Tibial nerve (tissue), 4 donors: ENCODE results near the gene DUS2. TPM values are rescaled to one million over a fixed set of nuclear protein-coding genes. Genes with fewer than 3 reads are reported as not detected.

Source experiments
- DNase-seq, 2 donors: peaks; one replicate each; pipeline ENCODE4 v3.0.0-alpha.2; 2019; ENCODE audit warnings: low spot score in 2 of 2
- H3K27ac ChIP-seq, 4 donors: fragments of 200-600 bp; sonication (generic) in 3 of 4; one replicate each; pipeline ENCODE4 v1.5.1; 2017 to 2019; ENCODE audit warnings: mild to moderate bottlenecking in 1 of 4
- H3K27me3 ChIP-seq, 2 donors: fragments of 200-600 bp; sonication (generic) in 1 of 2; one replicate each; pipeline versions ENCODE4 v1.5.1 to v1.6.0; 2017 to 2019
- H3K36me3 ChIP-seq, 3 donors: fragments of 200-600 bp; sonication (generic); one replicate each; pipeline ENCODE4 v1.5.1; 2018 to 2019
- H3K4me1 ChIP-seq, 4 donors: fragments of 200-600 bp; sonication (generic) in 3 of 4; one replicate each; pipeline ENCODE4 v1.5.1; 2017 to 2019
- H3K4me3 ChIP-seq, 4 donors: fragments of 200-600 bp; sonication (generic) in 3 of 4; one replicate each; pipeline ENCODE4 v1.5.1; 2017 to 2019; ENCODE audit warnings: mild to moderate bottlenecking in 1 of 4, moderate library complexity in 1 of 4
- H3K9me3 ChIP-seq, 4 donors: fragments of 200-600 bp; sonication (generic) in 3 of 4; one replicate each; pipeline ENCODE4 v1.5.1; 2017 to 2019
- CTCF ChIP-seq, 5 experiments: fragments of 200-600 bp in 3 of 5; fragments of 450-650 bp in 2 of 5; sonication (generic) in 3 of 5; IDR thresholded peaks; one replicate each; pipeline ENCODE4 v1.5.1; 2016 to 2019; ENCODE audit warnings: antibody characterized with exemption in 5 of 5, mild to moderate bottlenecking in 3 of 5, moderate library complexity in 2 of 5
- EP300 ChIP-seq, 2 donors: sonication (generic); formaldehyde crosslinking; IDR thresholded peaks; one replicate each; pipeline ENCODE4 v1.6.1; 2017; ENCODE audit warnings: antibody characterized with exemption in 2 of 2, mild to moderate bottlenecking in 1 of 2
- POLR2A ChIP-seq, 2 donors: fragments of 450-650 bp; IDR thresholded peaks; one replicate each; pipeline ENCODE4 v1.6.1; 2017; ENCODE audit warnings: antibody characterized with exemption in 2 of 2, mild to moderate bottlenecking in 2 of 2, moderate library complexity in 2 of 2
- WGBS, 2 donors: methylation state at CpG; one replicate each; pipeline ENCODE4 v1.1.5; 2018; 5-methylcytosine and 5-hydroxymethylcytosine counted together
- total RNA-seq, 4 donors: library from RNA; depleted of rRNA; stranded (reverse); fragments of >200 nt; gene quantifications; one replicate each; pipeline ENCODE4 v1.1.0, GENCODE V29; 2016

DUS2 gene
- total RNA-seq, 4 donors from 2014 or later = 4.7 to 31.2 (median 15.4) TPM

- no peak for DNase-seq
- no peak overlapping the region for H3K4me3 ChIP-seq
- peaks cover 0 to 48% (median 22%) of the 10 kb centered on the region in 4 donors for H3K4me1 ChIP-seq
- peaks cover 0 to 70% (median 0%) of the 10 kb centered on the region in 3 donors for H3K36me3 ChIP-seq
- TF ChIP-seq CTCF (IDR thresholded peaks at IDR 0.05) (no peak), EP300 (IDR thresholded peaks at IDR 0.05) (no peak), POLR2A (IDR thresholded peaks at IDR 0.05) (no peak)
- H3K27ac ChIP-seq = no peak overlapping the region
- no peaks in the 10 kb centered on the region for H3K27me3 ChIP-seq
- H3K9me3 ChIP-seq = no peaks in the 10 kb centered on the region
- WGBS, 2 donors = 85 to 93% methylated on average over 14 of the region's 14 CpGs
Measured at GRCh38 chr16:68070806-68071517, 47.9 kb downstream of the DUS2 start.

GRCh38 chr16:68071518-68071901, 48.4 kb downstream of the DUS2 start:
- WGBS, 2 donors = 91 to 92% methylated on average over 1 of the region's 1 CpG
- no peak for DNase-seq
- H3K36me3 ChIP-seq = peaks cover 0 to 70% (median 0%) of the 10 kb centered on the region in 3 donors

GRCh38 chr16:68072038-68072695, 49.1 kb downstream of the DUS2 start:
- Histone ChIP-seq H3K9me3 (no peaks in the 10 kb centered on the region), H3K4me3 (no peak overlapping the region), H3K27ac (peak overlapping the region in 3 of 4 donors; percentile 15 to 68 (median 53)), H3K27me3 (no peaks in the 10 kb centered on the region), H3K36me3 (peaks cover 0 to 74% (median 0%) of the 10 kb centered on the region in 3 donors), H3K4me1 (peaks cover 0 to 41% (median 19%) of the 10 kb centered on the region in 4 donors)
- TF ChIP-seq POLR2A (IDR thresholded peaks at IDR 0.05) (no peak), CTCF (IDR thresholded peaks at IDR 0.05) (peak in 1 of 5 experiments; percentile 6), EP300 (IDR thresholded peaks at IDR 0.05) (no peak)
- 69 to 75% methylated on average over 8 to 9 of the region's 9 CpGs for WGBS, 2 donors
- DNase-seq = peak; percentile 42 to 59

More at GRCh38 chr16:68071518-68071901, 48.4 kb downstream of the DUS2 start:
- TF ChIP-seq EP300 (IDR thresholded peaks at IDR 0.05) = no peak
- no peak overlapping the region for H3K4me3 ChIP-seq
- no peaks in the 10 kb centered on the region for H3K9me3 ChIP-seq
- H3K4me1 ChIP-seq = peaks cover 0 to 43% (median 19%) of the 10 kb centered on the region in 4 donors
- H3K27me3 ChIP-seq = no peaks in the 10 kb centered on the region
- no peak overlapping the region for H3K27ac ChIP-seq

- TF ChIP-seq EP300 (IDR thresholded peaks at IDR 0.05) (no peak), CTCF (IDR thresholded peaks at IDR 0.05) (no peak), POLR2A (IDR thresholded peaks at IDR 0.05) (no peak)
- no peak overlapping the region for H3K4me3 ChIP-seq
- no peak for DNase-seq
- peaks cover 0 to 40% (median 21%) of the 10 kb centered on the region in 4 donors for H3K4me1 ChIP-seq
- H3K27ac ChIP-seq = no peak overlapping the region
- no peaks in the 10 kb centered on the region for H3K27me3 ChIP-seq
- H3K36me3 ChIP-seq = peaks cover 0 to 85% (median 0%) of the 10 kb centered on the region in 3 donors
- no peaks in the 10 kb centered on the region for H3K9me3 ChIP-seq
- WGBS, 2 donors = 95% methylated on average over 9 of the region's 9 CpGs
Measured at GRCh38 chr16:68073902-68074760, 51.0 kb downstream of the DUS2 start.

GRCh38 chr16:68074850-68075555, 51.9 kb downstream of the DUS2 start:
- no peak for TF ChIP-seq EP300 (IDR thresholded peaks at IDR 0.05)
- TF ChIP-seq POLR2A (IDR thresholded peaks at IDR 0.05) = no peak
- no peak for TF ChIP-seq CTCF (IDR thresholded peaks at IDR 0.05)
- no peaks in the 10 kb centered on the region for H3K9me3 ChIP-seq
- peaks cover 0 to 80% (median 0%) of the 10 kb centered on the region in 3 donors for H3K36me3 ChIP-seq
- WGBS, 2 donors = 88 to 89% methylated on average over 4 to 6 of the region's 6 CpGs
- H3K4me1 ChIP-seq = peaks cover 0 to 40% (median 24%) of the 10 kb centered on the region in 4 donors
- H3K4me3 ChIP-seq = no peak overlapping the region
- DNase-seq = no peak
- H3K27ac ChIP-seq = peak overlapping the region in 1 of 4 donors; percentile 14
- no peaks in the 10 kb centered on the region for H3K27me3 ChIP-seq
